HFFc6 (cell line): ENCODE measurements around the gene PRG2. TPM values are rescaled to one million over a fixed set of nuclear protein-coding genes. Genes with fewer than 3 reads are reported as not detected.

Experiments
- DNase-seq: peaks from one replicate; pipeline ENCODE4 v3.0.0-alpha.2; 2018
- H3K27ac Mint-ChIP-seq: 2 replicates; pipeline ENCODE4 v1.8.0; 2020; ENCODE audit warnings: mild to moderate bottlenecking, mixed read lengths
- H3K27me3 Mint-ChIP-seq: 2 replicates; pipeline ENCODE4 v1.8.0; 2021; ENCODE audit warnings: mild to moderate bottlenecking, moderate library complexity, mixed read lengths; ENCODE audit not compliant: insufficient read depth
- H3K36me3 Mint-ChIP-seq: 2 replicates; pipeline ENCODE4 v1.8.0; 2021; ENCODE audit warnings: low read depth, mixed read lengths
- H3K4me1 Mint-ChIP-seq: 2 replicates; pipeline ENCODE4 v1.8.0; 2020; ENCODE audit warnings: low read depth, mixed read lengths
- H3K4me3 Mint-ChIP-seq: 2 replicates; pipeline ENCODE4 v1.8.0; 2020; ENCODE audit warnings: mild to moderate bottlenecking, moderate library complexity, mixed read lengths
- H3K9me3 Mint-ChIP-seq: 2 replicates; pipeline ENCODE4 v1.8.0; 2020; ENCODE audit warnings: mild to moderate bottlenecking, mixed read lengths
- total RNA-seq, 6 experiments: library from RNA; stranded (reverse); fragmentation: NEBNext Ultra II Directional; extraction: Animal tissue kit (Norgen Biotek cat#: 25700); gene quantifications; 2 replicates in 1 of 6; 3 replicates in 5 of 6; pipeline ENCODE4 v1.2.3, GENCODE V29; 2021
- TF ChIP-seq, protein P1 (sequence below): fragments of 200-600 bp; sonication (generic); IDR thresholded peaks from 2 replicates; pipeline ENCODE4 v1.5.0; 2021; ENCODE audit warnings: antibody characterized with exemption, mild to moderate bottlenecking

The PRG2 gene
- total RNA-seq, 6 experiments from 2014 or later, result not detected

DNA sequence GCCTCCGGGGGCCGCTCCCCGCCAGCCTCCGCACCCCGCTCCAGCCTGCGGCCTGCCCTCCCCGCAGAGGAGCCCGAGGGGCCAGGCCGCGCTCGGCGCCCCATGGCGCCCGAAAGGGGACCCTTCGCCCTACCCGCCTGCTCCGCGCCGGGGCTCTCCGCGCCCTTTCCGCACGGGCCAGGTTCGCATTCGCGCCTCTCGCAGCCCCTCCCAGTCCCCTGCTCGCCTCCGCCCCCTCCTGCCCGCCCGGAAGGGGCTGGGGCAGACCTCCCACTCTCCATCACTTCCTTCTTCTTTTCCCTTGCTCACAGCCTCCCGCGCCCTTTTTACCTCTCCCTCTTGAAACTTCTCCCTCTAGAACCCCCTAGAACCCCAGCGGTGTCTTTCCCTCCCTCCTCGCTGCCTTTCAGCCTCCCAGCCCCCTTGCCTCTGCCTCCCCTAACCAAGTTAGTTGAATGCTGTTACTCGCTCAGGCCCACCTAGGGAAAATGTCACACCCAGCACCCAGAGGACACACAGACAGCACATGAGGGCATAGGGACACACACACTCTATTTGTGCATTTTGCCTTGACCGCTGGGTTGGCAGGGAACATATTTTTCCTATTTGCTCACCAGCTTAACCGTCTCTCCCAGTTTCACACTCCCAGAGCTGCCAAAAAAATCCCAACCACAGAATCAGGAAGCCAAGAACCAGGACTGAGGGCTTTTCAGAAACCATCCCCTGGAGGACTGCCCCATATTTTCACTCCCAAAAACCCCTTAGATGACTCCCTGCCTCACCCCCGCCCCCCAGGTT is 36.7 kb upstream of the PRG2 start, which contains the start of gene SLC43A3:
Gene SLC43A3, minus strand, starts transcription at position 193 of the 798 bp plus-strand sequence. CDS start 949 bp downstream, outside the sequence.
- no peaks in the 10 kb centered on the region for H3K9me3 Mint-ChIP-seq
- peak within 1 kb of the TSS; percentile 85 for H3K4me3 Mint-ChIP-seq
- H3K36me3 Mint-ChIP-seq, result no peaks in the 10 kb centered on the region
- peak; percentile 75 for DNase-seq
- H3K27me3 Mint-ChIP-seq, result peaks cover 9% of the 10 kb centered on the region
- peaks cover 43% of the 10 kb centered on the region for H3K4me1 Mint-ChIP-seq
- TF ChIP-seq, protein P1, sequence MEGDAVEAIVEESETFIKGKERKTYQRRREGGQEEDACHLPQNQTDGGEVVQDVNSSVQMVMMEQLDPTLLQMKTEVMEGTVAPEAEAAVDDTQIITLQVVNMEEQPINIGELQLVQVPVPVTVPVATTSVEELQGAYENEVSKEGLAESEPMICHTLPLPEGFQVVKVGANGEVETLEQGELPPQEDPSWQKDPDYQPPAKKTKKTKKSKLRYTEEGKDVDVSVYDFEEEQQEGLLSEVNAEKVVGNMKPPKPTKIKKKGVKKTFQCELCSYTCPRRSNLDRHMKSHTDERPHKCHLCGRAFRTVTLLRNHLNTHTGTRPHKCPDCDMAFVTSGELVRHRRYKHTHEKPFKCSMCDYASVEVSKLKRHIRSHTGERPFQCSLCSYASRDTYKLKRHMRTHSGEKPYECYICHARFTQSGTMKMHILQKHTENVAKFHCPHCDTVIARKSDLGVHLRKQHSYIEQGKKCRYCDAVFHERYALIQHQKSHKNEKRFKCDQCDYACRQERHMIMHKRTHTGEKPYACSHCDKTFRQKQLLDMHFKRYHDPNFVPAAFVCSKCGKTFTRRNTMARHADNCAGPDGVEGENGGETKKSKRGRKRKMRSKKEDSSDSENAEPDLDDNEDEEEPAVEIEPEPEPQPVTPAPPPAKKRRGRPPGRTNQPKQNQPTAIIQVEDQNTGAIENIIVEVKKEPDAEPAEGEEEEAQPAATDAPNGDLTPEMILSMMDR, result no peak
- peak within 1 kb of the TSS; percentile 95 for H3K27ac Mint-ChIP-seq

DNA sequence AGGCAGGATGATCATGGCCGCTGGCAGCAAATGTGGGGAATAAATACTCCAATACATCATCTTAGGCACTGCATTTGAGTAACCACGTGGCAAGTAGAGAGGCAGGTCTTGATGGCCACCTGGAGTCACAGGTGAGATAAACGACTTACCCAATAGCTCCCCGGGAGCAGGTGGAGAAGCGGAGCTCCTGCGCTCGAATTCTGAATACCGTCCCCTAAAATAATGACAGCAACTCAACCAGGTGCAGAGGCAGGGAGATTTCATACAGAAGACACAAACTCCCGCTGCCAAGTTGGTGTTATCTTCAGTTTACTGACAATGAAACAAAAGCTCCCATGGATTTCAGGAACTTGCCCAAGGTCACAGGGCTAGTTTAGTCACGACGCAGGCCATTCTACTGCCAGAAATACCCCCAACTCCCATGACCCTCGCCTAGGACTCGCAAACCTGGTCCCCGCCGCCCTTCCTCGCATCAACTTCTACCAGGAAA is 36.0 kb upstream of the PRG2 start:
- peak overlapping the region; percentile 68 for H3K27ac Mint-ChIP-seq
- no peaks in the 10 kb centered on the region for H3K36me3 Mint-ChIP-seq
- H3K27me3 Mint-ChIP-seq, result peaks cover 10% of the 10 kb centered on the region
- no peak for DNase-seq
- TF ChIP-seq, protein P1, result no peak
- no peaks in the 10 kb centered on the region for H3K9me3 Mint-ChIP-seq
- peak overlapping the region; percentile 85 for H3K4me3 Mint-ChIP-seq
- H3K4me1 Mint-ChIP-seq, result peaks cover 38% of the 10 kb centered on the region

DNA sequence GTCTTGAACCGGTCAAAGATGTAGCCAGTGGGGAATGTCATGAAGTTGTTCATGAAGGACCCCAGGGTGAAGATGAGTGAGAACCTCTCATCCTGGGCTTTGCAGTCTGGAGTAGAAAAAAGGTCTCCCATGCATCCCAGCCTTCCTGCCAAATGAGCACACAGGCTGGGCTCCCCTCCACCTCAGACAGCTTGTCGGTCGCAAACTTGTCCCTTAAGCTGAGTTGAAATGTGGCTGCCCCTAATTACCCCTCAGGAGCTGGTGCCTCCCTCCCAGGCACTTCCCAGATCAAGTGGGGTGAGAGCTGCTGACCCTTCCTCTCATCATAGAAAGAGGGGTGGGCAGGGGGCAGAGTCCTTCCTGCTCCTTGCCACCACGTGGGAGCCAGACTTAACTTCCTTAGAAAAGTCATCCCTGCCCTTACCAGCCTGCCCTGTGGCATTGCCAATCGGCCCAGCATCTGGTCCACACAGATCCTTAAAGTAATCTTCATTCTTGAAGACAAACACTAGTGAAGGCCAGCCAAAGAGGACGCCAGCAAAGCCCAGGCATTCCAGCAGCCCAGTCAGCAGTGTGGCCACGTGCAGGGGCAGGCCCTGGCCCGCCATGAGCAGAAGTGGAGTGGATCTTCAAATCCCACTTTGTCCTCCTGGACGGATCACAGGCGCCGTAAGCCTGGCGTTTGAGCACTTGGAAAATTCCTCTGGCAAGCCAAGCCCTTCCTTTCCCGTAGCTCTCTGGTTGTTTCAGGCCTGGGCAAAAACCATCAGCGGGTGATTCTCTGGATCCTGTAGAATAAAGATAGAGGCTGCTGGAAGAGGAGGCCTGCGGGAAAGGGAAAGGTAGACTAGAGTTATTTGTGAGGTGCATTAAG is 35.4 kb upstream of the PRG2 start:
- peaks cover 38% of the 10 kb centered on the region for H3K4me1 Mint-ChIP-seq
- no peaks in the 10 kb centered on the region; the same call in 1 of the 2 replicates for H3K36me3 Mint-ChIP-seq
- no peaks in the 10 kb centered on the region for H3K9me3 Mint-ChIP-seq
- peak overlapping the region; percentile 85; the same call in 1 of the 2 replicates for H3K4me3 Mint-ChIP-seq
- DNase-seq, result no peak
- H3K27me3 Mint-ChIP-seq, result peaks cover 8% of the 10 kb centered on the region
- peak overlapping the region; percentile 68 for H3K27ac Mint-ChIP-seq
- TF ChIP-seq, protein P1, result no peak

DNA sequence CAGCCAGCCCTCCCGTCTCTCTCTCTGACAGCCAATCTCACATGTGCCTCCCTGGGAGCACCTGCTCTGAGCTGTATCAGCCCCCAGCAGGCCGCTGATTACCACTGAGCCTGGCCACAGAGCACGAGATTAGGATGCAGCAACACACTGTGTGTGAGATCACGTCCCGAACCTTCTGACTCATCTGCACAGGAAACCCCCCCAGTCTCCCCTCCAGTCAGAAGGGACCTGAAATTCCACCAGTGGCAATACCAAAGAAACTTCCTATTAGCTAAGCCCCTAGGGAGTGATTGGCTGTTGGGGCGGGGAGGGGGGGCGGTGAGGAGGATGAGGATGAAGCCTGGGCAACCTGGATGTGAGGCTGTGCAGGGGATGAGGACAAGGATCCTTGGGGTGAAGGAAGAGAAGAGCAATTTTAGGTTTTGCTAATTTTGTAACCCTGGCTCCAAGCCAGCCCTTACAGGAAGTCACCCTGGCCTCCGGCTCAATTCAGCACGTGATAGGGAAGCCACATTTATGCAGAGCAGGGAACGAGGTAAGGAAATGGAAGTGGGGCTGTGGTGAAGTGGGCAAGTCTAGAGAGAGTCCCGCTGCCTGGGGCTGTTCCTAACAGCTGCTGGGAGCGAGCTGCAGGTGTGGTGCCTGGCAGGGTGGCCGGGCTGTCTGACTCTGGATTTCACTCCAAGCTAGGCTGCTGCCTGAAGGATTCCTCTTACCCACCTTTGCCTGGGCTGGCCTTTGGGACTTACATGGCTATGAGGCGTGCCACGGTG is 34.5 kb upstream of the PRG2 start:
- H3K9me3 Mint-ChIP-seq, result no peaks in the 10 kb centered on the region
- no peaks in the 10 kb centered on the region; the same call in 1 of the 2 replicates for H3K36me3 Mint-ChIP-seq
- peaks cover 38% of the 10 kb centered on the region for H3K4me1 Mint-ChIP-seq
- H3K27me3 Mint-ChIP-seq, result peaks cover 15% of the 10 kb centered on the region
- peak overlapping the region; percentile 63 for H3K27ac Mint-ChIP-seq
- TF ChIP-seq, protein P1, result no peak
- peak; percentile 62 for DNase-seq
- peak overlapping the region; percentile 48; the same call in 1 of the 2 replicates for H3K4me3 Mint-ChIP-seq
